Activated naive CD4-positive, alpha-beta T cell treated with anti-CD3 and anti-CD28 coated beads, Interleukin-2, amount 10 ng/mL, durations not matched to agents 7 days and 5 days (primary cell): ENCODE data around the gene RELA.

Experiments used
- CTCF ChIA-PET: fragments of 350-600 bp; sonication (Branson Sonifier 250); formaldehyde crosslinking; loops from one replicate; lab custom pipeline; 2021; ENCODE audit warnings: antibody characterized with exemption; lab: Charles Lee
- DNase-seq: peaks from one replicate; pipeline ENCODE4 v3.0.0-alpha.2; 2020
- H3K27ac Mint-ChIP-seq: one replicate; pipeline ENCODE4 v1.8.0; 2021; ENCODE audit warnings: mild to moderate bottlenecking, moderate library complexity, mixed read lengths
- H3K27me3 Mint-ChIP-seq: one replicate; pipeline ENCODE4 v1.8.0; 2021; ENCODE audit warnings: mild to moderate bottlenecking, mixed read lengths
- H3K36me3 Mint-ChIP-seq: one replicate; pipeline ENCODE4 v1.8.0; 2021; ENCODE audit warnings: mixed read lengths
- H3K4me1 Mint-ChIP-seq: one replicate; pipeline ENCODE4 v1.8.0; 2021; ENCODE audit warnings: mixed read lengths
- H3K4me3 Mint-ChIP-seq: one replicate; pipeline ENCODE4 v1.8.0; 2021; ENCODE audit warnings: mild to moderate bottlenecking, moderate library complexity, mixed read lengths
- H3K9me3 Mint-ChIP-seq: one replicate; pipeline ENCODE4 v1.8.0; 2021; ENCODE audit warnings: mixed read lengths

Gene RELA

DNA sequence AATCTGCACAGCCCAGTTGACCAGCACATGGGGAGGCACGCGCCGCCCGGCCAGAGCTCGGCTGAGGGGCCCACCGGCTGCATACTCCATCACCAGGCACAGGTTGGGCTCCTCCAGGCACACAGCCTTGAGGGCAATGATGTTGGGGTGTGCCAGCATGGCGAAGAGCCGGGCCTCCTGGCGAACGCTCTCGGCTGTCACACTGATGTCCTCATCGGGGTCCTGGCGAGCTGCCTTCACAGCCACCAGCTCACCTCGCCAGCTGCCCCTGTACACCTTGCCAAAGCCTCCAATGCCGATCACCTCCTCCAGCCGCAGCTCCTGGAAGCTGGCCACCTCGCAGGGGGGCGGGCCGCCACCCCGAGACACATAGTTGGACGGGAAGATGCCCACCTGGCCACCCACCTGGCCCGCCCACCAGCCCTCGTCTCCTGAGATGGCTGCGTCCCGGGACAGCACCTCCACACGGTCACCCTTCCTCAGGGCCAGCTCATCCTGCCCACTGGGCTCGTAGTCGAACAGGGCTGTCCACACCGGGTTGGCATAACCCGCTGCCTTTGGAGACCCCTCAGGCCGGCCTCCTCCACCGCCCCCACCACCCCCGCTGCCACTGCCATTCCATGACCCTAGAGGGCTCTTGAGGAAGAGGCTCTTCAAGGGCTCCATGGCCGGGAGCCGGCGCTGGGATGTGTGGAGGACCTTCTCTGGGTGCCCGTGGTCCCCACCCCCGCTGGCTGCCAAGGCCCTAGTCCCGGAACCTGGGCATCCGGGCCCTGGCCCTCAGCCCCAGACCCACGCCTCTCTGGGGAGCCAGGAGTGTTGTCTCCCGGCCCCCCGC is 49.4 kb downstream of the RELA start:
- H3K4me3 Mint-ChIP-seq: peak overlapping the region; percentile 97
- CTCF ChIA-PET: interaction anchor here (1.0 to 2.0 kb wide), 8 partner anchors 10 to 73 kb away, joined by 3 to 11 read pairs (median 4); partner anchors contain the start of gene SIPA1

GRCh38 chr11:65612691-65613090 is 50.0 kb downstream of the RELA start:
- DNase-seq: no peak
- Mint-ChIP-seq H3K4me1 (peaks cover 63% of the 10 kb centered on the region), H3K36me3 (peaks cover 42% of the 10 kb centered on the region), H3K4me3 (peak overlapping the region; percentile 97), H3K9me3 (no peaks in the 10 kb centered on the region), H3K27me3 (no peaks in the 10 kb centered on the region), H3K27ac (peak overlapping the region; percentile 97)
- CTCF ChIA-PET: interaction anchor here (1.0 to 2.0 kb wide), 7 partner anchors 9 to 72 kb away, joined by 3 to 11 read pairs (median 5); partner anchors contain the start of gene SIPA1

More for the DNA sequence above, 49.4 kb downstream of the RELA start:
- H3K27ac Mint-ChIP-seq: peak overlapping the region; percentile 97
- DNase-seq: no peak
- H3K4me1 Mint-ChIP-seq: peaks cover 63% of the 10 kb centered on the region
- H3K36me3 Mint-ChIP-seq: peaks cover 37% of the 10 kb centered on the region
- H3K9me3 Mint-ChIP-seq: no peaks in the 10 kb centered on the region
- no peaks in the 10 kb centered on the region for H3K27me3 Mint-ChIP-seq

- peaks cover 41% of the 10 kb centered on the region for H3K36me3 Mint-ChIP-seq
- H3K4me1 Mint-ChIP-seq: peaks cover 57% of the 10 kb centered on the region
These were observed 50.7 kb downstream of the RELA start for GRCh38 chr11:65611758-65612603.

DNA sequence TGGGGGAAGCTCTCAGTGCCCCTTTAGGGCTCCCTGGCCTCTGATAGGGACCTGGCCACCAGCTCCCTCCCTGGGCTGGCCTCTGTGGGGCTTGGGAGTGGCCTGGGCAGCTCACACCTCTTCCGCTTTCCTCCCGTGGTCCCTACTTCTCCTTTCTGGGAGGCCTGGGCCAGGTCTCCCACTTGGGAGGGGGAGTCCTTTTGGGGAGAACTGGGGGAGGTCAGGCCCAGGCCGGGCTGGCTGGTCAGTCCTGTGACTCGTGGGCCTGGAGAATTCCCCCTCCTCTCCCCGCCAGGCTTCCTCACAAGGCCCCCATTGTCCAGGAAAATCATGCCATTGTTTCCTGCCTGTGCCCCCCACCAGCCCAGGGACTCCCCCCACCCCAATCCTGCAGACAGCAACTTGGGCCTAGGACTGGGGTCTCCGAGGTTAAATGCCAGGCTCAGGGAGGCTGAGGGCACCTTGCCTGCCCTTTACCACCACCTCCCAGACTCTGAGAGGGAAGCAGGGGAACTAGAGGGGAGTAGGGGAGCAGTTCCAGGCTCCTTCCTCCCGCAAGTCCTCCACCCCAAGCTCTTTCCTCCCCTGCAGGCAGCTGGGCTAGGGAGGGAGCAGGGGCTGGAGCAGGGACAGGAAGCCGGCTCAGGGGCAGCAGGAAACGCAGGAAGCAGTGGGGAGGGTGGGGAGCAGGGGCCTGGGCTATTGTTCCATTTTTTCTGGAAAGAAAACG is 51.5 kb downstream of the RELA start:
- H3K27ac Mint-ChIP-seq: peak overlapping the region; percentile 64
- H3K36me3 Mint-ChIP-seq: peaks cover 41% of the 10 kb centered on the region
- no peaks in the 10 kb centered on the region for H3K27me3 Mint-ChIP-seq
- CTCF ChIA-PET: interaction anchor here (1.0 to 1.3 kb wide), 5 partner anchors 11 to 38 kb away, joined by 3 to 7 read pairs (median 3); partner anchors contain the start of gene KCNK7
- DNase-seq: no peak
- H3K9me3 Mint-ChIP-seq: no peaks in the 10 kb centered on the region
- H3K4me1 Mint-ChIP-seq: peaks cover 49% of the 10 kb centered on the region
- peak overlapping the region; percentile 97 for H3K4me3 Mint-ChIP-seq

More at GRCh38 chr11:65611758-65612603, 50.7 kb downstream of the RELA start:
- Mint-ChIP-seq H3K27me3 (no peaks in the 10 kb centered on the region), H3K9me3 (no peaks in the 10 kb centered on the region), H3K4me3 (peak overlapping the region; percentile 97), H3K27ac (peak overlapping the region; percentile 87)
- CTCF ChIA-PET: interaction anchor here (1.0 to 2.0 kb wide), 7 partner anchors 9 to 71 kb away, joined by 3 to 11 read pairs (median 5); partner anchors contain the start of gene SIPA1
- no peak for DNase-seq

GRCh38 chr11:65610404-65610803 is 52.3 kb downstream of the RELA start:
- Mint-ChIP-seq H3K9me3 (no peaks in the 10 kb centered on the region), H3K36me3 (peaks cover 47% of the 10 kb centered on the region), H3K4me1 (peaks cover 49% of the 10 kb centered on the region), H3K27me3 (no peaks in the 10 kb centered on the region), H3K4me3 (peak overlapping the region; percentile 30), H3K27ac (peak overlapping the region; percentile 64)
- CTCF ChIA-PET: interaction anchor here (0.8 to 1.3 kb wide), 6 partner anchors 11 to 37 kb away, joined by 3 to 7 read pairs (median 3); partner anchors contain the start of gene KCNK7
- DNase-seq: no peak

DNA sequence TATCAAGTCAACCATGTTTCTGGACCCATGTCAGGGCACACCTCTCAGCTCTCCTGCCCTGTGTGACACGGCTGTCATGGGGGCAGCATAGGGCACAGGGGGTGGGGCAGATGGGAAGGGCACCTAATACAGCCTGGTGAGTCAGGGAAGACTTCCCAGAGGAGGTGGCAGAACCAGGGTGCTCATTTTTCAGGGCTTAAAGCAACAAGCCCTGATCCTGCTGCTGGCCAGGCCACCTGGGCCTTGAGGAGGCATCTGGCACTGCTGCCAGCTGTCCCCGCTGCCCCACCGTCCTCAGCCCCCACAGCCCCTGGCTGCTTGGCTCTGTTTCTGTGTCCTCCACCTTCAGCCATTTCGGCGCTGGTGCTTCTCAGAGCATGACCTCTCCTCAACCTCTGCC is 53.1 kb downstream of the RELA start:
- Mint-ChIP-seq H3K27me3 (no peaks in the 10 kb centered on the region), H3K4me1 (peaks cover 49% of the 10 kb centered on the region), H3K9me3 (no peaks in the 10 kb centered on the region), H3K36me3 (peaks cover 47% of the 10 kb centered on the region), H3K4me3 (peak overlapping the region; percentile 30), H3K27ac (peak overlapping the region; percentile 64)
- CTCF ChIA-PET: interaction anchor here (0.8 to 1.3 kb wide), 2 partner anchors 13 to 16 kb away, joined by 3 to 7 read pairs; no protein-coding TSS in a partner anchor
- DNase-seq: no peak

DNA sequence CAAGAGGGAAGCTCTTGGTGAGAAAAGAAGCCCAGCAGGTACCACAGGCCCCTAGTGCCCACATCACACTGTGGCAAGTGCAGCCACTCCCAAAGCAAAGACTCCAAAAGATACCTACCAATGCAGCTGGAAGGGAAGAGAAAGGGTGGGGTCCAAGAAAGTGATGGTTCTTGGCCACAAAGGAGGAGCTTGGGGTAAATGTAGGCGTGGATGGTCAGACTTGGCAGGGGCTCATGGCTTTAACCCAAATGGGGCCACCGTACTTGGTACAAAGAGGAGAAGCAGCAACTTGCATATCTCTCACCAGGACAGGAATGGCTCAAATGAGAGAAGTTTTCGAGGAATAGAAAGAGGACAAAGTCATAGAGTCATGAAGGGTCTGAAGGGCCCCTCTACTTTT is 53.5 kb downstream of the RELA start:
- CTCF ChIA-PET: interaction anchor here (0.8 kb wide), 2 partner anchors 13 to 16 kb away, joined by 3 read pairs; no protein-coding TSS in a partner anchor
- H3K27ac Mint-ChIP-seq: peak overlapping the region; percentile 56
- peaks cover 49% of the 10 kb centered on the region for H3K4me1 Mint-ChIP-seq
- H3K27me3 Mint-ChIP-seq: no peaks in the 10 kb centered on the region
- DNase-seq: no peak
- peaks cover 51% of the 10 kb centered on the region for H3K36me3 Mint-ChIP-seq
- no peak overlapping the region for H3K4me3 Mint-ChIP-seq
- H3K9me3 Mint-ChIP-seq: no peaks in the 10 kb centered on the region

- CTCF ChIA-PET: interaction anchor here (1.1 to 1.3 kb wide), 2 partner anchors 14 to 67 kb away, joined by 3 to 5 read pairs; no protein-coding TSS in a partner anchor
- H3K4me3 Mint-ChIP-seq: no peak overlapping the region
- no peaks in the 10 kb centered on the region for H3K9me3 Mint-ChIP-seq
- H3K4me1 Mint-ChIP-seq: peaks cover 44% of the 10 kb centered on the region
- peaks cover 55% of the 10 kb centered on the region for H3K36me3 Mint-ChIP-seq
- no peak for DNase-seq
- H3K27me3 Mint-ChIP-seq: no peaks in the 10 kb centered on the region
- no peak overlapping the region for H3K27ac Mint-ChIP-seq
These were observed 54.9 kb downstream of the RELA start for GRCh38 chr11:65607614-65608426.

GRCh38 chr11:65606876-65607613 is 55.7 kb downstream of the RELA start:
- H3K9me3 Mint-ChIP-seq: no peaks in the 10 kb centered on the region
- no peak overlapping the region for H3K27ac Mint-ChIP-seq
- DNase-seq: no peak
- CTCF ChIA-PET: interaction anchor here (1.1 kb wide), 1 partner anchor 13 kb away, joined by 5 read pairs; no protein-coding TSS in a partner anchor
- H3K4me1 Mint-ChIP-seq: peaks cover 36% of the 10 kb centered on the region
- peaks cover 51% of the 10 kb centered on the region for H3K36me3 Mint-ChIP-seq
- no peaks in the 10 kb centered on the region for H3K27me3 Mint-ChIP-seq
- H3K4me3 Mint-ChIP-seq: no peak overlapping the region

DNA sequence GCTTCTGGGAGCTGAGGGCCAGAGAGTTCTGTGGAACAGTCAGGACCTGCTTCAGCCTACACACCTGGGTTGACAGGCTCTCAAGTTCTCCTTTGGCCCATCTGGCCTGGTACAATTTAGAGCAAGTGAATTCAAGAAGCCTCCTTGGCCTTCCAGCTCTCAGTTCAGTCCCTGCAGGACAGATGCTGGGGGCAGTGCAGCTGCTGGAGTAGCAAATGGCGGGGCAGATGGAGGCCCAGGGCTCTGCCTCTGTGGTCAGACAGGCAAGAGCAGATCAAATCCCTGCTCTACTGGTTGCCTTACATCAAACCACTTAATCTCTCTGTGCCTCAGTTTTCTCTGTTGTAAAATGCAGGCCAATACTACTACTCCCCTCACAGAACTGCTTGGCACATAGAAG is 58.5 kb downstream of the RELA start:
- no peak for DNase-seq
- H3K4me1 Mint-ChIP-seq: peaks cover 8% of the 10 kb centered on the region
- no peak overlapping the region for H3K4me3 Mint-ChIP-seq
- CTCF ChIA-PET: interaction anchor here (2.2 to 3.1 kb wide), 2 partner anchors 9 to 10 kb away, joined by 7 to 21 read pairs; no protein-coding TSS in a partner anchor
- H3K27ac Mint-ChIP-seq: no peak overlapping the region
- H3K9me3 Mint-ChIP-seq: no peaks in the 10 kb centered on the region
- H3K27me3 Mint-ChIP-seq: no peaks in the 10 kb centered on the region
- H3K36me3 Mint-ChIP-seq: peaks cover 40% of the 10 kb centered on the region
